Fibroblast of mammary gland (primary cell): ENCODE data around the gene NUMA1.

Experiments used
- DNase-seq: peaks from one replicate; pipeline ENCODE4 v3.0.0-alpha.2; 2010; ENCODE audit warnings: low read depth
- H3K4me3 ChIP-seq: 2 replicates; pipeline ENCODE4 v1.5.1; 2011; ENCODE audit warnings: low read depth, mild to moderate bottlenecking, low read length, moderate library complexity; ENCODE audit not compliant: control insufficient read depth
- CTCF ChIP-seq: conservative IDR thresholded peaks from 2 replicates; pipeline ENCODE4 v1.5.1; 2011; ENCODE audit warnings: low read depth, low read length, inconsistent platforms; ENCODE audit not compliant: control insufficient read depth, insufficient read depth

NUMA1 gene

GRCh38 chr11:72102946-72103753 is 22.8 kb upstream of the NUMA1 start, which contains the start of gene LAMTOR1:
Gene LAMTOR1, minus strand, starts transcription at chr11:72103297. Its CDS starts 73 bp downstream, at chr11:72103224.
- peak; percentile 40 for TF ChIP-seq CTCF
- H3K4me3 ChIP-seq = peak within 1 kb of the TSS; percentile 99
- peak; percentile 99 for DNase-seq

- no peak for TF ChIP-seq CTCF
- DNase-seq = no peak
- peak overlapping the region; percentile 99 for H3K4me3 ChIP-seq
These were observed 22.2 kb upstream of the NUMA1 start for GRCh38 chr11:72102631-72102945.

- TF ChIP-seq CTCF = no peak
- H3K4me3 ChIP-seq = peak overlapping the region; percentile 99
- no peak for DNase-seq
These were observed 21.8 kb upstream of the NUMA1 start for GRCh38 chr11:72102162-72102561.

DNA sequence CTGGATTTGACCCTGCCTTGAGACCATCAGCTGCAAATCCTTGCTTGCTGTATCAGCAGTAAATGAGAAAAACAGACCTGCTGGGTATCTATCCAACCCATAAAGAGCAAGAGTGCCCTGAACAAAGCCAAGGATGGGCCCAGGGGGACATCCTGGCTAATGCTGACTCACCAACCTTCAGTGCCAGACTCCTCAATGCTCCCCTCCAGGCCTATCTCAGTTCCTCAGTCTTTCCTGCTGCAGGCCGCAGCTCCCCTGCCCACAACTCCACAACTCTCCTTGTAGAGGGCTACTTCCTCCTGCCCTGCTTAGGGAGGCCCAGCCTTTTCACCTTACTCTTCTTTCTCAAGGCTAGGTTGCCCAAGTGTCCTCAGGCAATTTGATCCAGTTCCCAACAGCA is 20.1 kb upstream of the NUMA1 start:
- TF ChIP-seq CTCF = no peak
- peak; percentile 45 for DNase-seq
- H3K4me3 ChIP-seq = no peak overlapping the region

GRCh38 chr11:72100009-72100408 is 19.7 kb upstream of the NUMA1 start:
- TF ChIP-seq CTCF = no peak
- DNase-seq = no peak
- H3K4me3 ChIP-seq = no peak overlapping the region

- TF ChIP-seq CTCF = no peak
- no peak overlapping the region for H3K4me3 ChIP-seq
- no peak for DNase-seq
These were observed 18.4 kb upstream of the NUMA1 start for GRCh38 chr11:72098741-72099140.
